Vagina (tissue), 2 donors: Measurements from ENCODE around the gene DLEC1.

Experiments used
- POLR2A ChIP-seq, 2 donors: fragments of 450-650 bp; IDR thresholded peaks; one replicate each; pipeline ENCODE4 v1.6.1; 2017; ENCODE audit warnings: antibody characterized with exemption in 2 of 2, mild to moderate bottlenecking in 2 of 2, moderate library complexity in 2 of 2
- POLR2AphosphoS5 ChIP-seq, 2 donors: sonication (generic); formaldehyde crosslinking; IDR thresholded peaks; one replicate each; pipeline ENCODE4 v1.9.0; 2017; ENCODE audit warnings: antibody characterized with exemption in 2 of 2, mild to moderate bottlenecking in 2 of 2, low read depth in 1 of 2; ENCODE audit not compliant: insufficient read depth in 1 of 2
- TF ChIP-seq, protein P1 (sequence below), 3 experiments: fragments of 450-650 bp in 2 of 3; fragments of 200-600 bp in 1 of 3; sonication (generic) in 1 of 3; IDR thresholded peaks; one replicate each; pipeline ENCODE4 v1.5.1; 2017 to 2019; ENCODE audit warnings: antibody characterized with exemption in 3 of 3, mild to moderate bottlenecking in 2 of 3, moderate library complexity in 2 of 3

DNA sequence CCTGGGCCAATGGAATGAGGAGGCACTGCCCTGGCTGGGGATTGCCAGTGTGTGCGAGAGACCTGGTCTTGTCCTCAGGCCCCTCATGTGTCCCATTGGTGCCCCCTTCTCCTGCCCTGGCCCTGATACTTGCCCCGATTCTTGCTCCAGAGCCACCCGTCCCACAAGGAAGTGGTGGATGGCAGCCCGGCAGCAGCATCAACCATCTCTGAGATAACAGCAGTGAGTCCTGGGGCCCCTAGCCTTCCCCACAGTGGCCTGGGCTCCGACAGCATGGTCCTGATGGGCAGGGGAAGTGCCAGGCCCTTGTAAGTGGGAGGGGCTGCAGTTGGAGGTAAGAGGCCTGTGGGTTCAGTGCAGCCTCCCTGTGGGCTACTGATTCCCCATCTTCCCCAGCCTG lies 33.0 kb upstream of the DLEC1 start:
- TF ChIP-seq, protein P1, sequence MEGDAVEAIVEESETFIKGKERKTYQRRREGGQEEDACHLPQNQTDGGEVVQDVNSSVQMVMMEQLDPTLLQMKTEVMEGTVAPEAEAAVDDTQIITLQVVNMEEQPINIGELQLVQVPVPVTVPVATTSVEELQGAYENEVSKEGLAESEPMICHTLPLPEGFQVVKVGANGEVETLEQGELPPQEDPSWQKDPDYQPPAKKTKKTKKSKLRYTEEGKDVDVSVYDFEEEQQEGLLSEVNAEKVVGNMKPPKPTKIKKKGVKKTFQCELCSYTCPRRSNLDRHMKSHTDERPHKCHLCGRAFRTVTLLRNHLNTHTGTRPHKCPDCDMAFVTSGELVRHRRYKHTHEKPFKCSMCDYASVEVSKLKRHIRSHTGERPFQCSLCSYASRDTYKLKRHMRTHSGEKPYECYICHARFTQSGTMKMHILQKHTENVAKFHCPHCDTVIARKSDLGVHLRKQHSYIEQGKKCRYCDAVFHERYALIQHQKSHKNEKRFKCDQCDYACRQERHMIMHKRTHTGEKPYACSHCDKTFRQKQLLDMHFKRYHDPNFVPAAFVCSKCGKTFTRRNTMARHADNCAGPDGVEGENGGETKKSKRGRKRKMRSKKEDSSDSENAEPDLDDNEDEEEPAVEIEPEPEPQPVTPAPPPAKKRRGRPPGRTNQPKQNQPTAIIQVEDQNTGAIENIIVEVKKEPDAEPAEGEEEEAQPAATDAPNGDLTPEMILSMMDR (IDR thresholded peaks at IDR 0.05), result no peak
- TF ChIP-seq POLR2A (IDR thresholded peaks at IDR 0.05), result no peak
- TF ChIP-seq POLR2AphosphoS5 (IDR thresholded peaks at IDR 0.05; ENCODE audit: insufficient read depth in 1 of 2, low read depth in 1 of 2), result no peak
